Activated CD4-positive, alpha-beta memory T cell treated with anti-CD3 and anti-CD28 coated beads, Interleukin-2, amount 10 ng/mL, durations not matched to agents 7 days and 5 days (primary cell): ENCODE measurements around the gene NDST3. TPM values are rescaled to one million over a fixed set of nuclear protein-coding genes. Genes with fewer than 3 reads are reported as not detected.

Source experiments
- CTCF ChIA-PET: fragments of 350-600 bp; sonication (Branson Sonifier 250); formaldehyde crosslinking; loops from one replicate; lab custom pipeline; 2021; ENCODE audit warnings: antibody characterized with exemption, inconsistent platforms; lab: Charles Lee
- POLR2A ChIA-PET: fragments of 350-600 bp; sonication (Branson Sonifier 250); formaldehyde crosslinking; loops from one replicate; lab custom pipeline; 2021; ENCODE audit warnings: antibody characterized with exemption; lab: Charles Lee
- DNase-seq: peaks from one replicate; pipeline ENCODE4 v3.0.0-alpha.2; 2020
- H3K27ac Mint-ChIP-seq: one replicate; pipeline ENCODE4 v1.8.0; 2021; ENCODE audit warnings: mild to moderate bottlenecking, mixed read lengths
- H3K27me3 Mint-ChIP-seq: one replicate; pipeline ENCODE4 v1.8.0; 2021; ENCODE audit warnings: mixed read lengths
- H3K36me3 Mint-ChIP-seq: one replicate; pipeline ENCODE4 v1.8.0; 2021; ENCODE audit warnings: low read depth, mixed read lengths
- H3K4me1 Mint-ChIP-seq: one replicate; pipeline ENCODE4 v1.8.0; 2021; ENCODE audit warnings: mixed read lengths
- H3K4me3 Mint-ChIP-seq: one replicate; pipeline ENCODE4 v1.8.0; 2021; ENCODE audit warnings: mild to moderate bottlenecking, mixed read lengths
- H3K9me3 Mint-ChIP-seq: one replicate; pipeline ENCODE4 v1.8.0; 2021; ENCODE audit warnings: mixed read lengths
- total RNA-seq, 2 experiments: library from RNA; stranded (reverse); gene quantifications; one replicate each; pipeline ENCODE4 v1.2.3, GENCODE V29; 2021

Gene NDST3
- total RNA-seq = not detected

GRCh38 chr4:118034053-118034785 lies at the start of gene NDST3:
Gene NDST3 (plus strand): TSS chr4:118034486. CDS start chr4:118053911, 19,425 bp downstream.
- Mint-ChIP-seq H3K4me3 (no peak within 1 kb of the TSS), H3K36me3 (no peaks in the 10 kb centered on the region), H3K4me1 (peaks cover 7% of the 10 kb centered on the region), H3K9me3 (no peaks in the 10 kb centered on the region), H3K27me3 (peaks cover 27% of the 10 kb centered on the region), H3K27ac (no peak within 1 kb of the TSS)
- ChIA-PET POLR2A (no interaction called here), CTCF (no interaction called here)
- DNase-seq = no peak

GRCh38 chr4:117986321-117986720 lies 48.0 kb upstream of the NDST3 start:
- CTCF ChIA-PET = no interaction called here
- DNase-seq = no peak
- POLR2A ChIA-PET = no interaction called here
- H3K4me3 Mint-ChIP-seq = no peak overlapping the region
- H3K4me1 Mint-ChIP-seq = no peaks in the 10 kb centered on the region
- H3K27ac Mint-ChIP-seq = no peak overlapping the region
- H3K9me3 Mint-ChIP-seq = no peaks in the 10 kb centered on the region
- no peaks in the 10 kb centered on the region for H3K27me3 Mint-ChIP-seq
- H3K36me3 Mint-ChIP-seq = no peaks in the 10 kb centered on the region

- Mint-ChIP-seq H3K27ac (no peak overlapping the region), H3K9me3 (no peaks in the 10 kb centered on the region), H3K4me3 (no peak overlapping the region), H3K36me3 (no peaks in the 10 kb centered on the region), H3K27me3 (no peaks in the 10 kb centered on the region), H3K4me1 (no peaks in the 10 kb centered on the region)
- DNase-seq = no peak
- CTCF ChIA-PET = no interaction called here
- POLR2A ChIA-PET = no interaction called here
Observed at GRCh38 chr4:117987464-117987863, 46.8 kb upstream of the NDST3 start.

- Mint-ChIP-seq H3K27me3 (no peaks in the 10 kb centered on the region), H3K27ac (no peak overlapping the region), H3K36me3 (no peaks in the 10 kb centered on the region), H3K9me3 (no peaks in the 10 kb centered on the region), H3K4me3 (no peak overlapping the region), H3K4me1 (no peaks in the 10 kb centered on the region)
- POLR2A ChIA-PET = no interaction called here
- no peak for DNase-seq
- CTCF ChIA-PET = no interaction called here
Observed at GRCh38 chr4:117996891-117997290, 37.4 kb upstream of the NDST3 start.

- DNase-seq = no peak
- Mint-ChIP-seq H3K9me3 (no peaks in the 10 kb centered on the region), H3K27me3 (no peaks in the 10 kb centered on the region), H3K36me3 (no peaks in the 10 kb centered on the region), H3K4me3 (no peak overlapping the region), H3K4me1 (no peaks in the 10 kb centered on the region), H3K27ac (no peak overlapping the region)
- ChIA-PET CTCF (no interaction called here), POLR2A (no interaction called here)
Observed at GRCh38 chr4:118004088-118004487, 30.2 kb upstream of the NDST3 start.

GRCh38 chr4:118005883-118006282 lies 28.4 kb upstream of the NDST3 start:
- CTCF ChIA-PET = no interaction called here
- no peaks in the 10 kb centered on the region for H3K36me3 Mint-ChIP-seq
- DNase-seq = no peak
- no peaks in the 10 kb centered on the region for H3K4me1 Mint-ChIP-seq
- no peaks in the 10 kb centered on the region for H3K9me3 Mint-ChIP-seq
- H3K27ac Mint-ChIP-seq = no peak overlapping the region
- H3K4me3 Mint-ChIP-seq = no peak overlapping the region
- no peaks in the 10 kb centered on the region for H3K27me3 Mint-ChIP-seq
- POLR2A ChIA-PET = no interaction called here

GRCh38 chr4:118012142-118012541 lies 22.1 kb upstream of the NDST3 start:
- no peak for DNase-seq
- no peaks in the 10 kb centered on the region for H3K9me3 Mint-ChIP-seq
- H3K36me3 Mint-ChIP-seq = no peaks in the 10 kb centered on the region
- CTCF ChIA-PET = no interaction called here
- POLR2A ChIA-PET = no interaction called here
- H3K27ac Mint-ChIP-seq = no peak overlapping the region
- H3K4me3 Mint-ChIP-seq = no peak overlapping the region
- no peaks in the 10 kb centered on the region for H3K4me1 Mint-ChIP-seq
- H3K27me3 Mint-ChIP-seq = no peaks in the 10 kb centered on the region

GRCh38 chr4:118014831-118015230 lies 19.5 kb upstream of the NDST3 start:
- Mint-ChIP-seq H3K27ac (no peak overlapping the region), H3K4me1 (no peaks in the 10 kb centered on the region), H3K27me3 (no peaks in the 10 kb centered on the region), H3K4me3 (no peak overlapping the region), H3K9me3 (no peaks in the 10 kb centered on the region), H3K36me3 (no peaks in the 10 kb centered on the region)
- no peak for DNase-seq
- POLR2A ChIA-PET = no interaction called here
- CTCF ChIA-PET = no interaction called here

GRCh38 chr4:118018381-118019145 lies 15.7 kb upstream of the NDST3 start:
- H3K36me3 Mint-ChIP-seq = no peaks in the 10 kb centered on the region
- DNase-seq = no peak
- no peak overlapping the region for H3K27ac Mint-ChIP-seq
- POLR2A ChIA-PET = no interaction called here
- no peaks in the 10 kb centered on the region for H3K4me1 Mint-ChIP-seq
- no peaks in the 10 kb centered on the region for H3K27me3 Mint-ChIP-seq
- H3K4me3 Mint-ChIP-seq = no peak overlapping the region
- CTCF ChIA-PET = no interaction called here
- no peaks in the 10 kb centered on the region for H3K9me3 Mint-ChIP-seq

GRCh38 chr4:118026806-118027205 lies 7.5 kb upstream of the NDST3 start:
- Mint-ChIP-seq H3K36me3 (no peaks in the 10 kb centered on the region), H3K4me3 (no peak overlapping the region), H3K27ac (no peak overlapping the region), H3K9me3 (no peaks in the 10 kb centered on the region), H3K4me1 (no peaks in the 10 kb centered on the region), H3K27me3 (peaks cover under 1% of the 10 kb centered on the region)
- CTCF ChIA-PET = no interaction called here
- POLR2A ChIA-PET = no interaction called here
- no peak for DNase-seq

- POLR2A ChIA-PET = no interaction called here
- peaks cover 18% of the 10 kb centered on the region for H3K27me3 Mint-ChIP-seq
- CTCF ChIA-PET = no interaction called here
- H3K4me3 Mint-ChIP-seq = no peak overlapping the region
- H3K36me3 Mint-ChIP-seq = no peaks in the 10 kb centered on the region
- H3K4me1 Mint-ChIP-seq = peaks cover 6% of the 10 kb centered on the region
- H3K27ac Mint-ChIP-seq = no peak overlapping the region
- H3K9me3 Mint-ChIP-seq = no peaks in the 10 kb centered on the region
- no peak for DNase-seq
Observed at GRCh38 chr4:118029224-118029623, 5.1 kb upstream of the NDST3 start.

- Mint-ChIP-seq H3K27ac (no peak overlapping the region), H3K4me1 (peaks cover 7% of the 10 kb centered on the region), H3K36me3 (no peaks in the 10 kb centered on the region), H3K4me3 (no peak overlapping the region), H3K27me3 (peaks cover 27% of the 10 kb centered on the region), H3K9me3 (no peaks in the 10 kb centered on the region)
- CTCF ChIA-PET = no interaction called here
- no peak for DNase-seq
- POLR2A ChIA-PET = no interaction called here
Observed at GRCh38 chr4:118032691-118033090, 1.6 kb upstream of the NDST3 start.

GRCh38 chr4:118033148-118034052 lies 886 bp upstream of the NDST3 start:
- DNase-seq = no peak
- peaks cover 7% of the 10 kb centered on the region for H3K4me1 Mint-ChIP-seq
- no peaks in the 10 kb centered on the region for H3K9me3 Mint-ChIP-seq
- ChIA-PET POLR2A (no interaction called here), CTCF (no interaction called here)
- H3K36me3 Mint-ChIP-seq = no peaks in the 10 kb centered on the region
- H3K4me3 Mint-ChIP-seq = no peak overlapping the region
- peaks cover 27% of the 10 kb centered on the region for H3K27me3 Mint-ChIP-seq
- no peak overlapping the region for H3K27ac Mint-ChIP-seq
